NCI-H2196 treated with DMSO at 0.1 percent for 48 hours (cell line): Measurements from ENCODE around the gene STK17B.

Experiments used
- DNase-seq: peaks from one replicate; lab custom pipeline; 2025; ENCODE audit not compliant: unreplicated experiment; lab: John Stamatoyannopoulos, UW

STK17B gene

DNA sequence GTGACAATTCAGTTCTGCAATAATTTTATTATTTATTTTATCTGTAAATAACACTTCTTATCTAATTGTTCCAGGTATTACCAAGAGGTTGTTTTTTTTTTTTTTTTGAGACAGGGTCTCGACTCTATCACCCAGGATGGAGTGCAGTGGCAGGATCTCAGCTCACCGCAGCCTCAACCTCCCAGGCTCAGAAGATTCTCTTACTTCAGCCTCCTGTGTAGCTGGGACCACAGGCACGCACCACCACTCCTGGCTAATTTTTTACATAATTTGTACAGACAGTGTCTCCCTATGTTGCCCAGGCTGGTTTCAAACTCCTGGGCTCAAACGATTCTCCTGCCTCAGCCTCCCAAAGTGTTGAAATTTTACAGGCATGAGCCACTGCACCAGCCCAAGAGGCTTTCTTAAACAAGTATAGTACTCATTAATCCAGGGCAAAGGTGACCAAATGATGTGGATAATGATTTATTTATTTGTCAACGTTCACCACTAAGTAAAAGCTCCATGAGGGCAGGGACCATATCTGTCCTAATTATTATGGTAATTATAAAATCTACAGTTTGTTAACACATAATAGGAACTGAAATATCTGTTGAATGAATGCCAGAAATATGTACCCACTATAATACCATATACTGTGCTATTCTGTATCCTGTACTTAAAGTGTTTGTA, 12.0 kb downstream of the STK17B start:
- DNase-seq = no peak

DNA sequence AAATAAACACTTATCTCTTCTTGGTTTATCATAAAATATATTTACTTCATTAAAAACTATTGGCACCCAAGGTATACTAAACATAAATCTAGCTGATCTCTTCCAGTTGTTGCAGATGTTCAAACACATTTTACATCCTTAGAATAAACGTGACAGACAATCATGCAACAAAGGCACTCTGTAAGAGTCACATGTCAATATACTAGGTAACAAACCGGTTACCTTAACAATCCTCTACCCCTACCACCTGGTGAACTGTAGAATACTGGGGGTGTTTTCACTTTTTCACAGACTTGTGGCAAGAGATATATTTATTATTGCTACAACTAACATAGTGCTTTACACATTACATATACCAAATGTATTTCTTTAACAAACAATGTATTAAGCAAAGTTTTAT, 15.8 kb downstream of the STK17B start:
- DNase-seq = no peak

DNA sequence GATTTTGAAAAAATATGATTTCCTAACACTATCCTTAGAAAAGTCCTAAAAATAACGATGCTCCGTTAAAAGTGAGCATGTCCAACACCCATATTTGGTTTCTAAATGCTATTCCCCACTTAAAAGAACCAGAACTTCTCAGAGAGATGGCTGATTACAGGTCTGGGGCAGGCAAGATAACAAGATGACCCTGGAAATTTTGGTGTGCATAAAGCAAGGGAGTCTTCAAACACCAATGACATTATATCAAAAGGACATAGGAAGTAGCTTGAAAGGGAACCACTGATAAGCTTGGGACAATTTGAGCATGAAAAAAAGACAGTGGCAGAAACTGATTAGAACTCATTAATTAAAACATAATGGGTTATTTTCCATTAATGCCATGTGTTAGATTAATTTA, 17.9 kb downstream of the STK17B start:
- no peak for DNase-seq

DNA sequence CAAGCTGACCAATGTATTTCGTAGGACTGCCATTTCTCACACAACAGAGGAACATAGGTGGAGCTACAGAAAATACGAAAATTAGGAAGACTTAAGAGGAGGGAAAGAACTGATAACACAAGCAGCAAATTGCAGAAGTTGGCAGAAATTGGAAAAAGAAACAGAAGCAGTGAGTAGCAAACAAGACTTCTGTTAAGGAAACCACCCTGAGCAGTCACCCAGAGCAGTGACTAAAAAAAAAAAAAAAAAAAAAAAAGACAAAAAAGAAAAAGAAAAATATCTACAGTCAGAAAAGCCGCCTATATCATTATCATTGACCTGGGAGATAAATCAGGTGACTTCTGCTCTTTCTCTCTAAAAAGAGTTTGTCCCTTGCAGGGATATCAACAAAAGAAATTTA, 21.4 kb downstream of the STK17B start:
- no peak for DNase-seq

DNA sequence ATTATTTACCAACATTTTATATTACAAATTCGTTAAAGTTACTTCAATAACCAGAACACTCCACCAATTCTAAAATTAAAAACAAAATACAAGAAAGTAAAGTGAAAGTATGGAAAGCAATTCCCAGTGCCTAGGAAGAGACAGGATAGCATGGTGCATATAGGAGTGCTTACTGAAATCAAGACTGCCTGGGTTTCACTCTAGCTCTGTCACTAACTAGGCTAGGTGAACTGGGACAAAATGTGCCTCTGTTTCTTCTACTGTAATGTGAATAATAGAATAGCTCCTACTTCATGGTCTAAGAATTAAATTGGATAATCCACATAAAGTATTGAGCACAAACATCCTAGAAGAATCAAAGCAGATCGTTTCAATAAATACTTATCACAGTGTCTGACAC, 22.6 kb downstream of the STK17B start:
- no peak for DNase-seq

DNA sequence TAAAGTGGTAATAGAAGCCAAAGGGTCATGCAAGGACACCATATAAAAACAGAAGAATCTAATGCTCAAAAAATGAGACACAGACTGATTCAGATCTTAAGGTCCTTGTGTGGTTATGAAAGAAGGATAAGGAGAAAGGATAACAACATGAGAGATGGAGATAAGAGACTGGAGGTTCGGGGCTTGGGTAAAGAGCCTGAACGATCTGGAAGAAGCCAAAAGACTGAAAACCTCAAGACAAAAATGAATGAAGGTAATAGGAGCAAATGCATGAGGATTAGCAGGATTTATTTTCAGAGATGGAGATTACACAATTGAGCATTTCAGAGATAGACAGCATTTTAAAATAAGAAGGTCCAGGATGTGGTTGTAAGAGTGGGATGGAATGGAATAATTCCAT, 26.1 kb downstream of the STK17B start:
- no peak for DNase-seq

DNA sequence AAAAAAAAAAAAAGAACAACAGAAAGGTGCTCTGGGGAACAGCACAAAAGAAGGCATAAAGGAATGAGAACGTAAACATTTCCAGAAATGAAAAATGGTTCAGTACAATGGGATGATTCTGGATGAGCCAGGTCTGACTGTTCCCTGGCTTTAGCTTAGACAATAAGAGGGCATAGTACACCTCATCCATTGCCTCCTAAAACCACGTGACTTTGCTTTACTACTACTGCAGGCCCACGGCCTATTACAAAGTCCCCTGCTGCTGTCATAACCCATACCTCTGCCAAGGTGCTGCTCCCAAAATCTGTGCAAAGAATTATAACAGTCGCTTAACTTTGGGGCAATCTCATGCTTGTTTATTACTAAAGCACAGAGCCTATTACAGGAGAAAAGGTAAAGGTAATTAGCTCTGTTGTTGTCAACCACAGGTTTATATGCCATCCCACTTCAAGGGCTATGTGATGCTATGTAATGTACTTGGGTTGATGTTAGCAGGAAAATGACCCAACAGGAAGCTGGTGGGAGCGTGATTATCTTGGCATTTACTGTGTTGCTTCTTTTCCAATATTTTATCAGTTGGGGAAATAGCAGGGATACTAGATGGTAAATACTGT, 26.8 kb downstream of the STK17B start:
- DNase-seq = no peak

DNA sequence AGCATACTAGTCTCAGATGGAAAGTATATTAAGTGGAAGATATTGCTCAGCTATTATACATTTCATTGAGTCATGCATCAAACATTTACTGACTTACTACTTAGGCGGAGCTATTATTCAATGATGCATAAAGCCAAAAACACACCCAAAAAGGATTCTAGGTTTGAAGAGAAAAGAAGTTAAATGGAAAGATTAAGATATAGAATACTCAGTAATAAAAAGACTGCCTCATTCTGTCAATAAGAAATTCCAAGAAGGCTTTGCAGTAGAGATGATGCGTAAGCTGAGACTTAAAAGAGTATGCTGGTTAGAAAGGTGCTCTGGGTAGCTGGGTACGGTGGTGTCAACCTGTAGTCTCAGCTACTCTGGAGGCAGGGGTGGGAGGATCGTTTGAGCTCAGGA, 27.6 kb downstream of the STK17B start:
- DNase-seq = no peak

DNA sequence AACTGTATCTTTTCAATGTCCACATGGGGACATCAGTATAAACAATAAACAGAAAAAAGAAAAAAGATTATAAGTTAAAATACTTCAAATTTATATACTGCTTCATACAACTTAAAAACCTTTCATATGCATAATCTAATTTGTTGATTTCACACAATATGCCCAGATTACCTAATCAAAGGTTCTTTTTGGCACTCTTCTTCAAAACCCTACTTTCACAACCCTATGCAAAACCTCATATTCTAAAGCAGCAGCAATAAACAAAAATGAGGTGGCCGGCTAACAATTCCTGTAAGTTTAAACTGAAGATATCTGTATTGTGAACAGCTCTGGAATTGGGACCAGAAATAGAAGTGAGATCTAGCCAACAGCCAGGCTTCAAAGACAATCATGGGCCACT, 28.6 kb downstream of the STK17B start:
- no peak for DNase-seq

DNA sequence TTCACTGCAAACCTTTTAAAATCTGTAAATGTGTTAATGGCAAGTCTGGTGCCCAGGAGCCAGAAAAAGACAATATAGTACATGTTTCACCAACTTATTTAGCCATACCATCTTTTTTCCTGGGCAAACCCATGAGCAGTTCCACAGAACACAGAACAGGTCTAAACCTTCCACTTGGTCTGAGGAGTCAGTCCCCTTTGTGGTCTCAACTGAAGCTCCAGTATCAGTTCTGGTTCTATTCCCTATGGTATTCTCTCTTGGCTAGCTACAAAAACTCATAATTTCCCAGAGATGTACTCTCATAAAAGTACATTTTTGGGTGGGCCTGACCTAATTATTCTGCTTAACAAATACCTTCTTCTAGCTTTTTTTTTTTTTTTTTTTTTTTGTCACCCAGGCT, 31.2 kb downstream of the STK17B start:
- DNase-seq = no peak

DNA sequence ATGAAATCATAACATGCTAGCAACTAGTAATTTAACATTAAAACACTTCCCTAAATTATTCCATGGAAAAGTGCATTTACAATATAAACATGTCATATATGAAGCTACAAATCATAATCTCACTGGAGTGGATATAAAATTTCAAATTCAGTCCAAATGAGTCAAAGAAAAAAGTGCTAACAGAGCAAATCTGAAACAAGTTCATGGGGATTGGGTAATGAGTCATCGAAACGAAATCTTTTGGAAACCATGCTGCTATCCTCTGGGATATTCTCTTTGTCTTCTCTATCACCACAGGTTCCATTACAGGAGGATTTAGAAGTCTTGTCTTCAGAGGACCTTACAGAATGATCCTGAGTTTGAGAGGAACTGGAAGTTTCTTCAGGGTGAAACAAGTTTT, 34.1 kb downstream of the STK17B start:
- DNase-seq = no peak

DNA sequence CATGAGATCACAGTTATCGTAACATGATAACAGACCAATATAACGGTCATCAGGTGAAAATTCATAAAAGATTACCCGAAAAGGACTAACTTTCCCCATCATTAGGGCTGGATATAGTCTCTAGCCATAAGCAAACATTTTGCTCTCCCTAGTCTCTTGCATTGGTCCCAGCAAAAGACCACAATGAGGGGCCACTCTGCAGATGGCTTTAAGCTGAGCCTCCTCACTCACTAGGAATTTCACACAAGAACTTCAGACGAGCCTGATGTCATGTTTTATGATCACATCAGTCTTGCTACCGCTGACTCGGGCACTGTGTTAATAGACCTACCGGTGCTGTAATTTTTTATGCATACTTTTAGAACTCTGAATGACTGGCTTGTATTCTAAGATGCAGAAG, 35.2 kb downstream of the STK17B start:
- no peak for DNase-seq

DNA sequence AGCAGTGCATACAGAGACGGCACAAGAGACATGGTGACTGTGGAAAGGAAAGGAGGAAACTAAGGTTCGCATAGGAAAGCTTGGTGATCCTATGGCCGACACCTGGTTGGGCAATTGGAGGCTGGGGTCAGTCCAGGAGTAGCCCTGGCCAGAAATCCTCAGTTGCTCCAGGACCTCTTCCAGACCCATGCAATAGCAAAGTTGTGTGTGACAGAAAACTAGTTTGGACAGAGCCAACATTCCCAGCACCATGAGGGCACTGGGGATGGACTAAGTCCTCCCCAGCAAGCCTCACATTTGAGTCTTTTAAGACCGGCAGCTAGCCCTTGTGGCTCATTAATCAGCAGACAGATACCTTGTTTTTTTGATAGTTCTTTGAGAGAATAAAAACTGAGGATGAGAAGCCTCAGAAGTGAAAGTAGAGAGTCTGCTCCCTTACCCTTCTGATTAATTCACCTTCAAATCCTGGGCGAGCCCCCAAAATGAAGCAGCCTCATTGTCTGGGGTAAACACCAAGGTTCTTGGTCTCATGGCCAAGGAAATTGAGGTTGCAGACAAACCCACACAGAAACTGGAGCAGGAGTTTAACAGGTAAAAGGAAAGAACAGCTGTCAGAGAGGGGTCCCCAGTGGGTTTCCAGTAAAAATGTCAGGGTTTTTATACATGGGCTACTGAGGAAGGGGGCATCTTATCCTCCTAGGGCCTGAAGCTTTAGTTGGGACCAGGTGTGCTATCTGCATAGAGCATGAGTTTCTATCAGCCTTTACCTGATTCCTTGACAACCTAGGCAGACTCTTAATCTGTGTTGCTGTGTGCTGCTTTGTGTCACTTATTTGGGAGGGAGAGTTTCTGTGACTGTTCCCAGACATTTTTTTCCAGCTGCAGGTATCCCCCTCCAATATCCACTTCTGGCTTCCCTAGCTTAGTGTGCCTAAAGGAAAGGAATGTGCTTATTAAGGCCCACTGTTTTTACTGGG, 39.1 kb downstream of the STK17B start:
- no peak for DNase-seq

DNA sequence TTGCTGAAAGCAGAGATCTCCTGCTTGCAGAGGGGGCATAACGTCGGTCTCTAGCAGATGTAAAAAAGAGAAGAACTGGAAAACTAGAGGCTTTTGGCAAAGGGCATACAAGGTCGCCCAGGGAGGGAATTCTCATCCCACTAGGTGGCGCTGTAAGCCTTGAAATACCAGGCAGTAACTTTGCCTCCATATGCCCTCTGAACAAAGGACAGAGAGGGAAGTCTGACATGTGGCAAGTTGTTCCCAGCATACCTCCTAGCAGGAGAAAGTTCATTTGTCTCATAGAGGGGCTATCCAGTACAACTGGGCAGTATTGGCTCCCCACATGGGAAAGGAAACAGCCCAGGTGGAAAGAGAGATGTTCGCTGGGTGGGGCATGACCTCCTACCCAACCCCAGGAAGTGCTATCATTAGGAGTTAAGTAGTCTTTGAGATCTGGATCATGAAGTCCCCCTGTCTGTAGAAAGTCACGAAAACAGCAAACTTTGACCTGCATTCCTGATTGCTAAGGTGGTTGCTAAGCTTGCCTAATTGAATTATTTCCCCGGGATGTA, 39.9 kb downstream of the STK17B start:
- DNase-seq = no peak

DNA sequence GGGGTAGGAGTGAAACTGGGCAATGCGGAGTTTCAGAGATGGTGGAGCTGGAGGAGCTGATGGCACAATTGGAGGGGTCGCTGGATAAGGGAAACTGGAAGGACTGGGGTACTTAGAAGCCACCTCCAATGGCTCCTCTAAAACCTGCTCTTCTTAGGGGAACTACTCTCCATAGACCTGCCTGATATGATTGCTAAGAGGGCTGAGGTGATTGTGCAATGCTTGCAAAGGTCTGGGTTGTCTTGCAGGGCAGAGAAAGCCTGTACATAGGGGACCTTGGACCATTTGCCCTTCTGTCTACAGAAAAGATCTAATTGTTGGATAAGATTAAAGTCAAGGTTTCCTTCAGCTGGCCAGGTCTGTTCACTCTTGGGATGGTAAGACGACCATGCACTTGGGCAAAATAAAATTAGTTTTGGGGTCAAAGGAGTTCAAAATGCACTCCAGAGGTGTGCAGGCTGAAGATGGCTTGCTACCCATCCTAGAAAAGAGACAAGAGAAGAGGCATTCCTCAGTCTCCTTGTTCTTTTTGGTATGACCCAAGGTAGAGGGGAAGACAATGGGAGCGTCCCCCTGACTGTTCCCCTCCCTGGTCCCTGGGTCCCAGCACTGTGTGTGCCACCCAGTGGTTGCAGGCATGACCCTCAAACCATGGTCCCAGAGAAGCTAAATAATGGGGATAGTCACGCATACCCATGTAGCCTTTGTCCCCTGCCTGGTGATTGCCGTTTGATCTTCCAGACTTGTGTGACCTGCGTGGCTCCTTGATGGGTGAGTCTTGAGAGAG, 41.1 kb downstream of the STK17B start:
- DNase-seq = no peak

DNA sequence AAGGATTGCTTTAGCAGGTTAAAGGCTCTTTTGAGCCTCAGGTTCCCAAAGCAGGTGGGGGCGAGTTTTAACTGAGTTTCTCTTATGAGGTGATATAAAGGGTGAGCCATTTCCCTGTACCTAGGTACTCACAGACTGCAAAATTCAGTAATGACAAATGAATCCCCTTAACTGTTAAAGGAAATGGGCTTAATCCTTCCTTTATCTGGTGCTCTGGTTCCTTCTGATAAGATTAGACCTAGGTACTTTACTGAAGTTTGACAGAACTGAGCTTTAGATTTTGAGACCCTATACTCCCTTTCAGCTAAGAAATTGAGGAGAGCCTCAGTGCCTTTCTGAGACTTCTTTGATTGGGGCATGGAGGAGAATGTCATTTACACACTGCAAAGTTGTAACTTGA, 42.6 kb downstream of the STK17B start:
- DNase-seq = no peak

DNA sequence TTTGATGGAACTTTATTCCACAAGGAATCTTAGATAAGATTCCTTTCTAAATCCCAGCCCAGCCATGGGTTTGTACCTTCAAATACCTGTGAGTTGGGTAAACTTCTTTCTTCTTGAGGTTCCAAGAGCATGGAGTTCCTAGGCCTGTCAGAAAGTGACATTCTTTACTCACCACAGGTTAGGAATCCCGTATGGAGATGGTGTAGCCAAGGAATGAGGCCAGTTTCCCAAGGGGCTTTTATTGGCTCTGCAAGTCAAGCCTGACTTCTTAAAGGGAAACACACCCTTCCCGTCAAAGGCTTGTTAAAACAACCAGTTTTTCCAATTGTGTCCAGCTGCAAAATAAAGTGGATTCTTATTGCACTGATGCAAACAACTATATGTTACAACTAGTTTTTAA, 45.8 kb downstream of the STK17B start:
- no peak for DNase-seq

DNA sequence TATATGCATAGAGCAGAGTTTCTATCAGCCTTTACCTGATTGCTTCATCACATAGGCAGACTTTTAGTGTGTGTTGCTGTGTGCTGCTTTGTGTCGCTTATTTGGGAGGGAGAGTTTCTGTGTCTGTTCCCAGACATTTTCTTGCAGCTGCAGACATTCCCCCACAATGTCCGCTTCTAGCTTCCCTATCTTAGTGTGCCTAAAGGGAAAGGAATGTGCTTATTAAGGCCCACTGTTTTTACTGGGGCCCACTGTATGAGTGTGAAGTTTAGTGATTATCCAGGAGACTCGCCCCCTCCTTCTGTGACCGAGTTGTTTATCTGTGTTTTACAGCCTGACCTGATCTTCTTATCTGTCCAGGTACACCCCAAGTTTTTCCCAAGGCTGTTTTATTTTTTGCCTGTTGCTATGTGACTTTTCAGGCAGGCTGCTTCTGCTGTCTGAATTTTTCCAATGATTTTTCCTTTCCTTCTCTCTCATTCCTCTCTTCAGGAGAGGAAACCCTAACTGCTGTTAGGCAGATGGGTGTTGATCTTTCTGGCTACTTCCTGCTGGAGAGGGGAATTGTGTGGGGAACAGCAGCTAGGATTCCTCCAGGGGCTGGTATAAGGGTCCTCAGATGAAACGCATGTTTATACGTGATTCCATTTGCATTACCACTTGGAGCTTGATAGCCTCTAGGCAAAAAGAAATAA, 47.6 kb downstream of the STK17B start:
- DNase-seq = no peak

DNA sequence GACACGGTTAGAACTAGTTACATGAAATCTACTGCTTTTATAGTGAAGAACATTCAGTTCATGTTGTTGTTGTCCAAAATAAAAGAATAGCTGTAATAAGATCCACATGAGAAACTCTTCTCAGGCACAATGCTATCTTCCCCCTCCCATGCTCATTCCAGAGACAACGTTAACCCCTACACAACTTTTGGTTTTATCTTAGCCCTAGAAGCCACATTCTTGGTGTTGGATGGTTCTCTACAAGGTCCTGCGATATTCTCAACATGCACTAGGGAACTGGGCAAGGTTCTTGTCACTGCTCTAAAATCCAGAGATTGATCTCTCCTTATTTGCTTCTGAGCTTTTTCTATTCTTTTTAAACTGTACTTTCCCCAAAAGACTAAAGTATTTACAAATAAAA, 51.5 kb downstream of the STK17B start:
- DNase-seq = no peak

DNA sequence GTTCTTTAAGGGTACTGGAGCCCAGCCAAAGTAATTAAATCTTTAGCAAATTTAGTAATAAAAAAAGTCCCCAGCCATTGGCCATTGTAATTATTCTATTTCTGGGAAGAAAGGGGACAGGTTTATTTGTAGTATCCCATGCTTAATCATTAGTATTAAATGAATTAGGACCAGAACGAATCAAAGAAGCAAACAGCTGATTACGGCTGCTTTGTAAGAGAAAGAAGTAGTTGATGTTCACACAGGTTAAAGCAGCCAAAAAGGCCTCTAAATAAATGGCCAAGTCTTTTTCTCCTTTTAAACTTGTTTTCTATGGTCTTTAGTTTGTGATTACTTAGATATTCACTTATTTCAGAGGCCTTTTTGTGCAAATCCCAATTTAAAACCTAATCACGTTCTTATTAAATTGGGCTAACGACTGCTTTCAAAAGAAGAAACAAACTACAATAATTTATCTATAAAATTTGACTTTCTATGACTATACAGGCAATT, 54.1 kb downstream of the STK17B start:
- no peak for DNase-seq
